ENCODE measurements around the gene ACTG1. TPM values are rescaled to one million over a fixed set of nuclear protein-coding genes. Genes with fewer than 3 reads are reported as not detected.

ACTG1 gene
- polyA plus RNA-seq, 1 of the 3 experiments (the other 2 are of a cell fraction) = 7,871 TPM

- H3K79me2 ChIP-seq (ENCODE audit: insufficient read depth) = peaks cover 20% of the 10 kb centered on the region; the same call in 1 of the 2 replicates
- CTCF ChIA-PET = interaction anchor here (0.5 to 2.1 kb wide), 4 partner anchors 9 to 271 kb away, joined by 3 to 7 read pairs (median 4); no protein-coding TSS in a partner anchor
- no peak for DNase-seq
- 86% methylated on average over 8 of the region's 18 CpGs for WGBS (ENCODE audit: low lambda C conversion rate)
- H3K4me3 ChIP-seq (ENCODE audit: low read depth in 2 of 2, low read length in 1 of 2) = no peak overlapping the region
- peaks cover 0 to 16% of the 10 kb centered on the region in 2 experiments; a peak in 1 of 4 replicates for H3K4me1 ChIP-seq (ENCODE audit: control insufficient read depth in 1 of 2, insufficient read depth in 2 of 2, low read depth in 1 of 2, low read length in 1 of 2)
- no peaks in the 10 kb centered on the region for H3K9me2 ChIP-seq
- no peak overlapping the region for H2AFZ ChIP-seq (ENCODE audit: low read depth)
- H3K4me2 ChIP-seq = no peak overlapping the region
- H4K20me1 ChIP-seq (ENCODE audit: insufficient read depth) = peaks cover 42% of the 10 kb centered on the region
- POLR2A ChIA-PET = interaction anchor here (1.4 kb wide), 1 partner anchor 13 kb away, joined by 3 read pairs; no protein-coding TSS in a partner anchor
- H3K9ac ChIP-seq = no peak overlapping the region
- no peaks in the 10 kb centered on the region for H3K36me3 ChIP-seq (replicated peaks in 1 of 2; ENCODE audit: control insufficient read depth in 1 of 2, insufficient read depth in 2 of 2, low read length in 1 of 2)
- no peaks in the 10 kb centered on the region for H3K9me3 ChIP-seq
- no peaks in the 10 kb centered on the region for H3K27me3 ChIP-seq (ENCODE audit: insufficient read depth)
- TF ChIP-seq EP300 (IDR thresholded peaks at IDR 0.05; ENCODE audit: borderline replicate concordance in 1 of 2, low read depth in 1 of 2, low read length in 1 of 2) = no peak
- 0 out of 2 replicates have a peak, but pooled peaks have one; percentile 37 for TF ChIP-seq POLR2AphosphoS5 (IDR thresholded peaks at IDR 0.05; ENCODE audit: low read depth, low read length)
- no peak for TF ChIP-seq NFIC (IDR thresholded peaks at IDR 0.05; ENCODE audit: borderline replicate concordance)
- peak overlapping the region in 1 of 2 experiments; percentile 12; a peak in 1 of 4 replicates for H3K27ac ChIP-seq (ENCODE audit: low read depth in 2 of 2, low read length in 1 of 2)
- peaks cover 29% of the 10 kb centered on the region for H3F3A ChIP-seq (replicated peaks; ENCODE audit: insufficient read depth)
These were observed 11.7 kb upstream of the ACTG1 start for GRCh38 chr17:81524039-81524864.

- Histone ChIP-seq H3K4me3 (ENCODE audit: low read depth in 2 of 2, low read length in 1 of 2) (no peak overlapping the region), H3K9me2 (no peaks in the 10 kb centered on the region), H3K9me3 (no peaks in the 10 kb centered on the region), H3K9ac (no peak overlapping the region), H2AFZ (ENCODE audit: low read depth) (no peak overlapping the region), H3K4me1 (ENCODE audit: control insufficient read depth in 1 of 2, insufficient read depth in 2 of 2, low read depth in 1 of 2, low read length in 1 of 2) (peaks cover 0 to 16% of the 10 kb centered on the region in 2 experiments; a peak in 1 of 4 replicates), H3K36me3 (replicated peaks in 1 of 2; ENCODE audit: control insufficient read depth in 1 of 2, insufficient read depth in 2 of 2, low read length in 1 of 2) (no peaks in the 10 kb centered on the region), H3F3A (replicated peaks; ENCODE audit: insufficient read depth) (peaks cover 29% of the 10 kb centered on the region), H3K27me3 (ENCODE audit: insufficient read depth) (no peaks in the 10 kb centered on the region), H3K4me2 (no peak overlapping the region), H3K79me2 (ENCODE audit: insufficient read depth) (peaks cover 28% of the 10 kb centered on the region; the same call in 1 of the 2 replicates), H3K27ac (ENCODE audit: low read depth in 2 of 2, low read length in 1 of 2) (no peak overlapping the region; a peak in 1 of 4 replicates), H4K20me1 (ENCODE audit: insufficient read depth) (peaks cover 42% of the 10 kb centered on the region)
- ChIA-PET POLR2A (interaction anchor here (1.4 kb wide), 1 partner anchor 13 kb away, joined by 3 read pairs; no protein-coding TSS in a partner anchor), CTCF (interaction anchor here (0.5 to 2.1 kb wide), 5 partner anchors 10 to 271 kb away, joined by 3 to 7 read pairs (median 4); no protein-coding TSS in a partner anchor)
- WGBS (ENCODE audit: low lambda C conversion rate) = 59% methylated on average over 13 of the region's 17 CpGs
- DNase-seq = peak; percentile 85
- TF ChIP-seq CHD2 (IDR thresholded peaks at IDR 0.05; ENCODE audit: low read length, partially characterized antibody) (no peak), SMC3 (IDR thresholded peaks at IDR 0.05; ENCODE audit: low read depth, low read length) (no peak), EP300 (IDR thresholded peaks at IDR 0.05; ENCODE audit: borderline replicate concordance in 1 of 2, low read depth in 1 of 2, low read length in 1 of 2) (no peak), USF2 (IDR thresholded peaks at IDR 0.05; ENCODE audit: borderline replicate concordance, low read depth, low read length) (peak; percentile 17; the same call in 1 of the 2 replicates), GABPA (IDR thresholded peaks at IDR 0.05; ENCODE audit: low read depth) (no peak), MXI1 (IDR thresholded peaks at IDR 0.05; ENCODE audit: low read depth, low read length) (peak; percentile 85), TEAD4 (IDR thresholded peaks at IDR 0.05; ENCODE audit: borderline replicate concordance, insufficient read depth) (no peak), POLR2AphosphoS5 (IDR thresholded peaks at IDR 0.05; ENCODE audit: low read depth, low read length) (no peak), PBX3 (IDR thresholded peaks at IDR 0.05) (peak; percentile 24; the same call in 1 of the 2 replicates), RCOR1 (IDR thresholded peaks at IDR 0.05; ENCODE audit: low read length) (no peak), YY1 (IDR thresholded peaks at IDR 0.05; ENCODE audit: low read depth) (no peak), REST (IDR thresholded peaks at IDR 0.05; ENCODE audit: low read depth, low read length) (no peak), IRF3 (IDR thresholded peaks at IDR 0.05; ENCODE audit: low read depth, low read length) (no peak), FOXM1 (IDR thresholded peaks at IDR 0.05; ENCODE audit: low read depth) (no peak), TAF1 (IDR thresholded peaks at IDR 0.05; ENCODE audit: borderline replicate concordance, low read depth, low read length) (no peak), FOSL2 (IDR thresholded peaks at IDR 0.05; ENCODE audit: borderline replicate concordance, low read depth) (no peak)
These were observed 10.9 kb upstream of the ACTG1 start for GRCh38 chr17:81523402-81524038.

All from SK-N-SH (cell line).